ENCODE data around the gene ZER1. TPM values are rescaled to one million over a fixed set of nuclear protein-coding genes. Genes with fewer than 3 reads are reported as not detected.

The ZER1 gene
- 10 to 100 TPM; 20.0 to 25.2 TPM for total RNA-seq

GRCh38 chr9:128771745-128772519, at the start of gene ZER1:
TSS of gene ZER1 (minus strand) at chr9:128771927. CDS start at chr9:128755565, 16,362 bp downstream.

GRCh38 chr9:128818099-128818838, 46.5 kb upstream of the ZER1 start, which contains the start of gene ENDOG:
TSS of gene ENDOG (plus strand) at chr9:128818500. CDS start at chr9:128818685, 185 bp downstream.

GRCh38 chr9:128786681-128787601, 15.2 kb upstream of the ZER1 start, which contains the start of gene TBC1D13:
TSS of gene TBC1D13 (plus strand) at chr9:128787253. CDS start at chr9:128787354, 101 bp downstream.

DNA sequence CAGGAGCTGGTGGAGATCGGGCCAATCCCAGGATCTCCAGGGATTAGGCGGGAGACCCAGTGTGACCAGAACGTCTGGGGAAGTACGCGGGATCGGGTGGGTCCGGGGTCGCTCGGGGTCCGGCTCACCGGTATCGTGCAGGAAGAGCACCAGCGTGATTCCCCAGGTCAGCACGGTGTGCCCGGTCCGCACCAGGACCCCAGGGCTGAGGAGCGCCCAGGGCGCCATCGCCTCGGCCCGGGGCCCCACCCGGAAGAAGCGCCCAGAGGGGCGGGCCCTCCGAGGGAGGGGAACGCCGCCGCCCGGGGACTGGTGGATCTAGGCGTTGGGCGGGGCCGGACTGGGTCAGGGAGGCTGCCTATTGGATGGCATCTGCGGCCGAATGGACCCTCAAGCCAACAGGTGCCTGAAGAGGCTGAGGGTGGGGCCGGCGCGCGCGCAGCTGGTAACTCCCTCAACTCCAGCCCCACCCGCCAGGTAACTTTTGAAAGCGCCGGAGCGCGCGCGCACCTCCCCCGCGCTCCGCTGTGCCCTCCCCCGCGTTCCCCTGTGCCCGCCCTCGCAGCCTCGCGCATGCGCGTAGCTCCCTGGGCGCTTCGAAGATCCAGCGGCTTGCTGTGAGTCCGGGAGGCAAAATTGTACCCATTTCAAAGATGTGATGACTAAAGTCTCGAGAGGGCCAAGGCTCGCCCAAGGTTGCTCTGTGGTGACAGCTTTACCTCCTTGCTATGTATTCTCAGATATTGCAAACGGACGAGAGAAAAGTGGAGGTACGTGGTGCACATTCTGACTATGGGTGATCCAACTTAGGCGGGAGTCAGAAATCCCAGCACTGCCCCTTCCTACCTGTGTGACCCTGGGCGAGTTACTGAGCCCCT, 47.6 kb downstream of the ZER1 start, which contains the start of gene ZDHHC12:
Gene ZDHHC12, minus strand, starts transcription at position 262 of the 878 bp plus-strand sequence. Its CDS starts 34 bp downstream, at position 228.

DNA sequence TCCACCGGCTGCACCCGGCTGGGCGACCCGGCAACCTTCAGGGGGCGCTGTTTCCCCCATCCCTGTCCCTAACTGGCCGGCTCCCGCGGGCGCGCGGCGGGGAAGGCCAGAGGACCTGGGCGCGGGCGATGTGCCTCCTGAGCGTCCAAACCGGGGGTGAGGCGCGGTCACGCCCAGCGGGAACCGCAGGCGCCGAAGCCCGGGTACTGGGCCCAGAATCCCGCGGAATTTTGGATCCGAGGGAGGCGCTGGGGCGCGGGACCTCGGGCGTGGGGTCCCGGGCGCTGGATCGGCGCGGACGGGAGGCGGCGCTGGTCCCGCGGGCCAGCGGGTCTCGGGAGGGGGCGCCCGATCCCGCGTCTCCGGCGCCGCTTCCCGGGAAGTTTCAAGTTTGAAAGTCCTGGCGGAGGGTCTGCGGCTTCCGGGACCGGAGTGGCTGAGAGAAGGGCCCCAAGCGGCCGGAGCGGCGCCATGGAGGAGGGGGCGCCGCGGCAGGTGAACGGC, 69.2 kb downstream of the ZER1 start, which contains the start of gene PKN3:
Gene PKN3, plus strand, starts transcription at position 59 of the 504 bp plus-strand sequence. Its CDS starts 413 bp downstream, at position 472.

GRCh38 chr9:128688501-128689292, 83.0 kb downstream of the ZER1 start, which contains the start of gene SET:
TSS of gene SET (plus strand) at chr9:128689222. CDS start at chr9:128689583, 361 bp downstream.

Other genes starting within 250 kb of the ZER1 start
- gene SPTAN1, start 219.3 kb downstream of the ZER1 start, total RNA-seq = 100 to 1,000 TPM; 310 to 334 TPM
- 10 to 100 TPM; 44.3 to 46.0 TPM for gene DYNC2I2, start 115.1 kb downstream of the ZER1 start, total RNA-seq
- 100 to 1,000 TPM; 412 to 435 TPM for gene SET, start 82.7 kb downstream of the ZER1 start, total RNA-seq
- gene PKN3, start 69.4 kb downstream of the ZER1 start, total RNA-seq = 1 to 10 TPM; 4.3 to 5.2 TPM
- 10 to 100 TPM; 59.9 to 60.3 TPM for gene ZDHHC12, start 47.8 kb downstream of the ZER1 start, total RNA-seq
- gene TBC1D13, start 15.3 kb upstream of the ZER1 start, total RNA-seq = 10 to 100 TPM; 17.6 to 18.6 TPM
- 10 to 100 TPM; 20.3 to 22.2 TPM for gene ENDOG, start 46.6 kb upstream of the ZER1 start, total RNA-seq
- 10 to 100 TPM; 52.8 to 63.1 TPM for gene SPOUT1, start 57.9 kb upstream of the ZER1 start, total RNA-seq
- 10 to 100 TPM; 15.5 to 19.5 TPM for gene KYAT1, start 110.0 kb upstream of the ZER1 start, total RNA-seq
- gene LRRC8A, start 110.2 kb upstream of the ZER1 start, total RNA-seq = 10 to 100 TPM; 50.9 to 51.7 TPM
- 1 to 10 TPM; 1.1 to 1.4 TPM for gene PHYHD1, start 149.1 kb upstream of the ZER1 start, total RNA-seq
- 1 to 10 TPM; 7.4 to 9.0 TPM for gene DOLK, start 175.7 kb upstream of the ZER1 start, total RNA-seq
- gene NUP188, start 175.8 kb upstream of the ZER1 start, total RNA-seq = 10 to 100 TPM; 83.7 to 85.8 TPM

Data from activated naive CD4-positive, alpha-beta T cell treated with anti-CD3 and anti-CD28 coated beads, Interleukin-2, amount 10 ng/mL, durations not matched to agents 5 hours and 36 hours (primary cell).